H7 (cell line): Measurements from ENCODE around the gene ISCU. TPM values are rescaled to one million over a fixed set of nuclear protein-coding genes. Genes with fewer than 3 reads are reported as not detected.

Source experiments
- DNase-seq: peaks from one replicate; pipeline ENCODE4 v3.0.0; 2012
- H3K27me3 ChIP-seq: 2 replicates; pipeline ENCODE4 v1.6.0; 2011; ENCODE audit warnings: mild to moderate bottlenecking, low read length; ENCODE audit not compliant: control insufficient read depth, insufficient read depth
- H3K36me3 ChIP-seq: replicated peaks from 2 replicates; pipeline ENCODE4 v1.5.1; 2011; ENCODE audit warnings: low read length; ENCODE audit not compliant: control insufficient read depth, insufficient read depth
- H3K4me3 ChIP-seq: 2 replicates; pipeline ENCODE4 v1.5.1; 2011; ENCODE audit warnings: low read depth, mild to moderate bottlenecking, control low read depth, low read length, moderate library complexity; ENCODE audit not compliant: insufficient read depth
- total RNA-seq: library from RNA; depleted of rRNA; stranded (reverse); fragments of >200 nt; shearing (Covaris generic); gene quantifications from 2 replicates; pipeline ENCODE4 v1.2.3, GENCODE V29; 2014

Gene ISCU
- total RNA-seq, 1 experiment from 2014 or later = 97.3 TPM

DNA sequence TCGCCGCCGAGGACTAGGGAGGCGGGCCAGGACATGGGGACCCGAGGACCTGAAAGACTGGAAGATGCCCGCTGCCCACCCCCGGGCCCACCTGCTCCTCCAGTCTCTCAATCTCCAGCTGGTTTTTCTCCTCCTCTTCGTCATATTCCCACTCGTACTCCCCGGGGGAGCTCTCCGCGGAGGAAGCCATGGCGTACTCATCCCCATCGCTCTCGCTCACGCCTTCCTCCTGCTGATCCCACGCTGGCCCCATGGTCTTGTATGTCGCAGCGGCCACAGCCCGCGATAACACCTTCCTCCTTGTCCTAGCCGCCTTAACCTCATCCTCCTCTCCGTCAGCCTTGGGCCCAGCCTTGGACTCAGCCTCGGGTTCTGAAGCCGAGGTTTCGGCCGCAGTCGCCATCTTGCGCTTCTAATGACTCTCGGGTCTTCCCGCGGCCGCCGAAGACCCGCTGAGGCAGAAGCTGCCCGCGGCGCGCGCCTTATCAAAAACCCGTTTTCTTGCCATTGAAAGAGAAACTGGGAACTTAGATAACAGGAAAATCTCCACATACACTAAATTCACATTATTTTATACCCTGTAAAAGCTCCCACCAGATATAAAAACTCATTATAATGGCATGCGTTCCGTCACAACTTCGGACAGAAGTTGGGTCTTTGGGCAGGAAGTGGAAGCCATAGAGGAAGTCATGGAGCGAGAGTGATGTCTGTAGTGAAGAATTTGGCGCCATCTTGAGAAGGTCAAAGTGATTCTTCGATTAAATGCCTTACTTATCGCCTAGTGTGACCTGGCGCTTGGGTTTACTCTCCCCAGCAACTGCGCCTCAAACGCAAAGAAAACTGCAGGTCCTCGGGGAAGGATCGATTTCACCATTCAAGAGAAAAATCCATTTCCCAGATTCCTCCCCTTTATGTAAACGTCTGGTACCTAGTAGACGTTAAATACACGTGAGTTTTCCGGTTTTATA, 1.4 kb upstream of the ISCU start, which contains the start of gene SART3:
Gene SART3, minus strand, starts transcription at position 422 of the 968 bp plus-strand sequence. Its CDS starts 19 bp downstream, at position 403.
- Histone ChIP-seq H3K36me3 (peaks cover 24% of the 10 kb centered on the region), H3K4me3 (peak within 1 kb of the TSS; percentile 75), H3K27me3 (no peaks in the 10 kb centered on the region)
- peak; percentile 86 for DNase-seq

DNA sequence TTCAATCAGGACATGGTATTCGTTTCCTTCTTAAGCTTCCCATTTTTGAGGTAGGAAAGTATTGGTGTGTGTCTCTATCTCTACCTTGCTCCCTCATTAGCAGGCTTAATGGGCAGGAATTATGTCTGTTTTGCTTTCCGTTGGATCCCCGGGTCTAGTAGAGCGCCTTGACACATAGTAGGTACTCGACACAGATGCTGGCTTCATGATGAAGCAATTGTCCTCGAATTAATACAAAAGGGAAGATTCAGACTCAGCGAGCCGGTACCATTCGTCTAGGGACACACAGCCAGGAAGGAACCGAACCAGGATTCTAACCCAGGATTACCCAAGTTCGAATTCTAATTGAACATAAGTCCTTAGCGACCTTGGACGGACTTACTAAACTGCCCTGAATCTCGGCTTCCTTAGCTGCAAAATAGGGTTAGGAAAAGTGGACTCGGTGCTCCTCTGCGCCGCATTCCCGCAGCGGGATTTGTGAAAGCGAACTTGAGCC, 496 bp upstream of the ISCU start:
- Histone ChIP-seq H3K36me3 (peaks cover 30% of the 10 kb centered on the region), H3K27me3 (no peaks in the 10 kb centered on the region), H3K4me3 (peak overlapping the region; percentile 75)
- DNase-seq = no peak

DNA sequence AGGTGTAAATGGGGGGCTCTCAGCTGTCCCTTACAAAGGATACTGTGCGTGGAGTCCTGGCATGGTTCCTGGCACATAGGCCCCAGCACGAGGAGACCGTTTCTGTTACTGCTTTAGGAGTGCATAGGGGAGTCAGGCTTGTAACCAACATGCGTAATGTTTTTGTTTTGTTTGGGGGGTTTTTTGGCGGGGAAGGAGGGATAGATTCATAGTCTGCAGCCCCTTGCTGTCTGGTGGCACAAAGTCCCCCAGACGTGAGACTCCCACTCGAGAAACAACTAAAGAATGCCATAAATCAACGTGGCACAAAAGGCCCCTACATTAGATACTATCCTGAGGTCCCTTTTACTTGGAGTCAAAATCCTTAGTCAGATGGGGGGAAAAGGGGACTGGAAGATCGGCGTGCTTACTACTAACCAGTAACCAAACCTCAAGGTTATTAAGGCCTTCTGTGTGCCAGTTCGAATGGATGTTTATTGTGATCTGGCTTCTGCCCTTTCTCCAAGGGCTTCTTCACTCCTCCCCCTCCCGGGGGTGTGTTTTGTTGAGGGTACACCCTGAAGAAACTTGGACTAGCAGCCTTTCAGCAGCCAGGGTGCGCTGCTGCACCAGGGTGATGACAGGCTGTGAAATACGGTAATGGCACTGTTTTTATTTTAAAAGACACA, 874 bp downstream of the ISCU start:
- H3K36me3 ChIP-seq = peaks cover 37% of the 10 kb centered on the region
- H3K4me3 ChIP-seq = peak overlapping the region; percentile 83
- no peaks in the 10 kb centered on the region for H3K27me3 ChIP-seq
- DNase-seq = peak; percentile 92

DNA sequence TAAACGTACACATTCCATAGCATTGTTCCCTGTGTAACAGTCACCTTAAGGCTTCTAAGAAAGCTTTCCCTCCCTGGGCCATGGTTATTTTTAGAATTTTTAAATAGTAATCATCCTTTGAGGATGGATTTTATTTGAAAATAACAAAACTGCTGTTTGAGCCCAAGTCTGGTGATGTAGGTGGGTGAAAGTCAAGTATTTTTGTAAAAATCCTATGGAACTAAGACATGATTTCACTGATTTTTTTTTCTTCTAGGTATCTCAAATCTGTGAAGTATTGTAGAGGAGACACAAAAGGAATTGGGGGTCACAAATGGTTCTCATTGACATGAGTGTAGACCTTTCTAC, 1.4 kb downstream of the ISCU start:
- DNase-seq = no peak
- no peaks in the 10 kb centered on the region for H3K27me3 ChIP-seq
- no peak overlapping the region for H3K4me3 ChIP-seq
- H3K36me3 ChIP-seq = peaks cover 39% of the 10 kb centered on the region

DNA sequence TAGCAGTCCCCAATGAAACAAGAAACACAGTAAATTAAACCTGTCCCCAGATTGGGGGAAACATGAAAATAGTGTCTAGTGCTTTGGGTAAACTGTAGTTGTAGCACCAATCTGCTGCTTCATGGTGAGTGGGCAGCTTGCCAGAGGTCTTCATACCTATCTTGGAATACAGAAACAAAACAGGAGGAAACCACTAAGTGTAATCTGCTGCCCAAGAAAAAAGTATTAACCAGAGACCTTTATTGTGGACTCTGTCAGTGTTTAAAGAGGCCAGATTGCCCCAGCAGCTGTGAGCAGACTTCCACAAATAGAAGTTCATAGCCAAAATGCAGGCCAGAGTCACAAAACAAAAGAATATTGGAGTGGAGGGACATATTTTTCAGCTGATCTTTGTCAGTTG, 2.3 kb downstream of the ISCU start:
- DNase-seq = no peak
- peaks cover 39% of the 10 kb centered on the region for H3K36me3 ChIP-seq
- H3K27me3 ChIP-seq = no peaks in the 10 kb centered on the region
- H3K4me3 ChIP-seq = no peak overlapping the region

DNA sequence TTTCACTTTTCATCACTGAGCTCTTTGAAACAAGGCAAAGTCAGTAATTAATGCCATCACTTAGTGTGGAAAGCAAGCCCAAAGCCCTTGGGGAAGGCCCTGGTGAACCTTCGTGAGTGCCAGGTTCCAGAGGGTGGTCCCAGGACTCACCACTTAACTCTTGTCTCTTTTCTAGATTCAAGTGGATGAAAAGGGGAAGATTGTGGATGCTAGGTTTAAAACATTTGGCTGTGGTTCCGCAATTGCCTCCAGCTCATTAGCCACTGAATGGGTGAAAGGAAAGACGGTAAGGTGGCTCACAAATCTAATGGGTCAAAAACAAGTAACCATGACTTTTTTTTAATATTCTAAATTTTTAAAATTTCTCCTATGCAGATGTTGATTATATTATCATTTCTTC, 2.8 kb downstream of the ISCU start:
- Histone ChIP-seq H3K36me3 (peaks cover 39% of the 10 kb centered on the region), H3K4me3 (no peak overlapping the region), H3K27me3 (no peaks in the 10 kb centered on the region)
- no peak for DNase-seq

DNA sequence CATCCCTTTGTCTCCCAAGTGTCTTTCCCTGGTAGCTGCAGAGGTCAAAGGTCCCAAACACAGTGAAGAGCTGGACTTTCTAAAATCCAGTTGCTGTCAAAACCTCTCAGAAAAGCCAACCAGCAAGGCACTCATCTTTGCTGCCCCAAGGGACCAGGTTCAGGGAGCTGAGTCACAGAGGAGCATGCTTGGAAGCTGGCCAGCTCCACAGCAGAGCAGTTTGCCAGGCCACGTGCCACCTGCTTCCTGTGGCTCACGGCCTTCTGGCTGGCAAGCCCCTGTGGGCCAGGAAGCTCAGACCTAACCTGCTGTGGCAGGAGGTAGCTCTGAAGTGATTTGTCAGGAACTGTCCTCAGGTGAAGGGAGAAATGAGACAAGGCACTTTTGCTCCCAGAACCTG, 3.6 kb downstream of the ISCU start:
- H3K4me3 ChIP-seq = no peak overlapping the region
- no peak for DNase-seq
- peaks cover 39% of the 10 kb centered on the region for H3K36me3 ChIP-seq
- H3K27me3 ChIP-seq = no peaks in the 10 kb centered on the region

DNA sequence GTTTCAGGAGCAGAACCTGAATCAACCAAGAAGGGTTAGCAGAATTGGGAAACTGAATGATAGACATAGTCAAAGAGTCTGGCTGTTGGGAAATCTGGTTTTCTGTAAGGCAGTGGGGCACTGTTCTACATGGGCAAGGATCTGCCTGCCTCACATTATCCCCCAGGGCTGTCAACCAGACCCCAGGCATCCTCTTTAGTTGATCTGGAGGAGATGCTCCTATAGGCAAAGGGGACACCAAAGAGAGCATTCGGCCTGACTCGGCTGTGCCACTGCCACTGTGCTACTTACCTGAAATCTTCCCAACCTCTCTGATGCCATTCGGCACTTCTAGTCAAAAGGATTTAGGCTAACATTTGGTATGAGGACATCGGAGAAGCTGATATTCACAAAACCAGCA, 4.1 kb downstream of the ISCU start:
- peaks cover 39% of the 10 kb centered on the region for H3K36me3 ChIP-seq
- H3K27me3 ChIP-seq = no peaks in the 10 kb centered on the region
- no peak overlapping the region for H3K4me3 ChIP-seq
- no peak for DNase-seq

DNA sequence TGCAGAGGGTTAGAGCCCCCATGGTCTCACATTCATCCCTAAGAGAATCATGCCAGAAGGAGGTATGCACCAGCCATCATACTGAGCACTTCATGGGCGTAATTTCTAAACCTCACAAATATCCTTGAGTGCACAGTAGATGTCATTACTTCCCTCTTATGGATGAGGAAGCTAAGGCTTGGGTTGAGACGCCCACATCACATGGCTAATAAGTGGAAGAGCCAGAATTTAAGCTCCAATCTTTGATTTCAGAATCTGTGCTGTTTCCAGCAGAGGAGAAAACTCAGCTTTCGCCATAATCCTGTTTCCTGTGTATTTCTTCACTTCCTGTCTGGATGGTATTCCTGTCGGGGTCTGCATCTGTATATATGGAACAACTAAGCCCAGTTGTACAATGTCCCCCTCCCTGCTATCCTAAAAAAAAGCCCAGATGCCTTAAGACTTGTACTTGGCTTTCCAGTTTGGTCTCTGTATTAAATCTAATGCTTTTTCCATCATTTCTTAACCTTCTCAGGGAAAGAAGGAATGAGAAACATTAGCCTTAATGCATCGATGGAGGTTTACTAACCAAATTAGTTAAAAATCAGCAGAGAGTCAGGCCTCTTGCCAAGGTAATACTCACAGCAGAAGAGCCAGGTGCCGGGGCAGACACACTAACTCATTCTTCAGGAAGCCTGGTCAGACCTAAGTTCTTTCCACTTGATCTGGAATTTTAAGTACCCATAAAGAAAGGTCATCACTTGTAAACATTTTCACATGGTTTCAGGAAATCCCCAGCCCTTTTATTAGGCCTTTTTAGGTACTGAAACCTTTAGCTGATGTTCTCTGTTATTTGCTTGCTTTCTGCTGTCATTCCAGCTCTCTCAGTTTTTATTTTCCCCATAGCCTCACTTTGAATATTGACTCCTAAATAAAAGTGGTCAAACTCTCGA, 5.3 kb downstream of the ISCU start:
- no peaks in the 10 kb centered on the region for H3K27me3 ChIP-seq
- no peak for DNase-seq
- H3K4me3 ChIP-seq = no peak overlapping the region
- H3K36me3 ChIP-seq = peaks cover 39% of the 10 kb centered on the region

DNA sequence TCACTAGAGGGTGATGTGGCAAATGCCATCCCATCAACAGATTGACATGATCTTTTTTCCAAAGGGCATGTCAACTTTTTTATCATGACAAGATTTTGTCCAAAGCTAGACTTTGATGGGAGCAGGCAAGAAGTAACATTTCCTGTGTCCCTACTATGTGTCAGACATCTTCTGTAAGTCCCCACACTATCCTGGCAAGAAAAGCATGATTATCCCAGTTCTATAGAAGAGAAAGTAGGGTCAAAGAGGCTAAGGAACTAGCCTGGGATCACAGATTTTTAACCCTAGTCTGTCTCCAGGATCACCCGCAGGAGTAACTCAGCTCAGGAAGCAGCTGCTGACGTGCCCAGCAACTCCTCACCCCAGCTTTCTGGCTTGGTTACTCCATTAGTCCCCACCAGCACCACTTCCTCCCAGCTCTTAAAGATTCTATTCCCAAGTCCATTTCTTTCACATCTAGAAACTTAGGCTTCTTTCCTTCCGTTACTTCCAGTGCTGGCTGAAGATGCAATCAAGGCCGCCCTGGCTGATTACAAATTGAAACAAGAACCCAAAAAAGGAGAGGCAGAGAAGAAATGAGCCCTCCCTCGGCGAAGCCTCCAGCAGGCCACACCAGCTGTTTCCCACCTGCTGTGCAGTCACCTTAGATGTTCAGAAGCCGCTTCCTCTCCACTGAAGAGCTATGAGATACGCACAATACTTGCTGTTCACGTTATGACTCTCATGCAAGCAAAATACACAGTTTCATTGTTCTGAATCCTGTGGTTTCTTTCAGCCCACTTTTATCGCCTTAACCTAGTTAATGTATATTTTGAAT, 6.2 kb downstream of the ISCU start:
- DNase-seq = no peak
- Histone ChIP-seq H3K4me3 (no peak overlapping the region), H3K27me3 (no peaks in the 10 kb centered on the region), H3K36me3 (peaks cover 39% of the 10 kb centered on the region)

DNA sequence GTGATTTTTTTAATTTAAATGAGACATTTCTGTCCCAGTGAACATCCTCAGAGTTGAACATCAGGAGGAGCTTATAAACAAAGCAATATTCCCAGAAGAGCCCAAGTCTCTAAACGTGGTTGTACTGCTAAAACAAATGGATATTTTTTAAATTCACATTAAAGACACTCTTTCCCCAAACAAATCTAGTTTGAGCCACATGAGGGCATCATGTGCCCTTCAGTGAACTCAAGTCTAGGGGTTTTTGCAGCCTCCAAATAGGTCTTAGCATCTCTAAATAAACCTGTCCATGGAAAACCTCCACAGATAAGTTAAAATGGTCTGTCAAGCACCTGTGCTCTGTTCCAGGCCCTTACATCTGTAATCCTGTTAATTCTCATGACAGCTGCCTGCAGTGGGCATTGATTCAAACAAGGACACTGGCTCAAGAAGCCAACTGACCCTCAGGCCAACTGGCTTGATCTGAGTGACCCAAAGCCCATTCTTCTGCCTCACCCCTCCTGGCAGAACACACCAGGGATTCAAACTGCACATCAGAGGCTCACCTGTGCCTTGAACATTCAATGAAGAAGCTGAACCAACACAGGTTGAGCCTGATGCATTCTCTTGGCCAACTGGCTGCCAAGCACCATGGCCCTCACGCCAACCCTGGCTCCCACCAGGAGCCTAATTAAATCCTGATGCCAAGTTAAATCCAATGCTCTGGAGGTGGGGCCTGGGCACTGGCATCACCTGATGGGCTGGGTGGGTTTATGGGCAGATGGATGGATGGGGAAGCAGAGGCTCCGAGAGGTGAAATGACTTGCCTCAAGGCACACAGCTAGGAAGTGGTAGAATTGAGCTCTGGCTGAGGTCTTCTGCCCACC, 8.6 kb downstream of the ISCU start:
- H3K4me3 ChIP-seq = no peak overlapping the region
- DNase-seq = peak; percentile 46

DNA sequence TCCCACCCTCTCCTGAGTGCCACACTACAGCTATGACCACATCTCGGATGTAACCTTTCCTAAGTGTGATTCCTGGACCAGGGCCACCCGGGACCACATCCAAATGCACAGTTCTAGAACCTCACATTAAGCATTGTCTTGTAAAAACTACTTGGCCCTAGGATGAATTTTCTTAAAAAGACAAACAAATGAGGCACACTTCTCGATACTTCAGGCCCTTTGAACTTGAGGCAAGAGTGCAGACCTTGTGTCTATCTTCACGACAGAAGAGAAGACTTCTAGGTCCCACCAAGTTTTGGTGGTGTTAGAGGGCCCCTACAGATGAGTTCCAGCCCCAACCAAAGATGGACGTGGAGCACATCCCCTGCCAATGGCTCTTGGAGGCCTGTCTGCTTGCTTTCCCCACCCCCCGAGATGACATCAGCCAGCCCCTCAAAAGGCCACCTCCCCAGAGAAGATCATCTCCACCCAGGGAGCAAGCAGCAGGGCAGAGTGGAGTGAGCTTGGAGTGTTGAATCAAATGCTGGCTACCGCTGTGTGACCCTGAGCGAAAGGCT, 9.3 kb downstream of the ISCU start:
- peaks cover 17% of the 10 kb centered on the region for H3K36me3 ChIP-seq
- no peaks in the 10 kb centered on the region for H3K27me3 ChIP-seq
- no peak overlapping the region for H3K4me3 ChIP-seq
- DNase-seq = no peak

More for the DNA sequence above, 8.6 kb downstream of the ISCU start:
- Histone ChIP-seq H3K36me3 (peaks cover 24% of the 10 kb centered on the region), H3K27me3 (no peaks in the 10 kb centered on the region)
